GM19238 (cell line): Measurements from ENCODE around the gene ALPG.
"Not testable (repeated sequence)": the region's sequence is repeated elsewhere in the genome, so short reads cannot be mapped to it uniquely, and the experiment has no call there.

Experiments used
- DNase-seq: peaks from one replicate; pipeline ENCODE4 v3.0.0; 2011; ENCODE audit warnings: low spot score; ENCODE audit not compliant: insufficient read length

ALPG gene

DNA sequence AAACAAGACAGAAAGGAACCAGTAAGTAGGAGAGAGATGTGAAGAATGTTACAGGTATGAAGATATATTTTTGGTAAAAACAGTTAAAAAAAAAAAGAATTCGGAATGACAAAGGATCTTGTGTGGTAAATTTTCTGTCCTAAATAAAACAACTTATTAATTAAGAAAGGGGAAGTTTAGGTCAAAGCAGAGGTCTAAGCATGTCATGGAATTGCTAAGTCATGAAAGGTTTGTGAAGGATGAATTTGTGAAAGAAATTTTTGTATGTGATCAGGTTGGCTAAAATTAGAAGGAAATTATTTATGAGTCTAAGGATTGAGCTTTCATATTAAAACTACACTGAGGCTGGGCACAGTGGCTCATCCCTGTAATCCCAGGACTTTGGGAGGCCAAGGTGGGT lies 11.1 kb upstream of the ALPG start:
- DNase-seq = no peak

- DNase-seq = no peak
Observed at GRCh38 chr2:232396683-232397082, 10.0 kb upstream of the ALPG start.

DNA sequence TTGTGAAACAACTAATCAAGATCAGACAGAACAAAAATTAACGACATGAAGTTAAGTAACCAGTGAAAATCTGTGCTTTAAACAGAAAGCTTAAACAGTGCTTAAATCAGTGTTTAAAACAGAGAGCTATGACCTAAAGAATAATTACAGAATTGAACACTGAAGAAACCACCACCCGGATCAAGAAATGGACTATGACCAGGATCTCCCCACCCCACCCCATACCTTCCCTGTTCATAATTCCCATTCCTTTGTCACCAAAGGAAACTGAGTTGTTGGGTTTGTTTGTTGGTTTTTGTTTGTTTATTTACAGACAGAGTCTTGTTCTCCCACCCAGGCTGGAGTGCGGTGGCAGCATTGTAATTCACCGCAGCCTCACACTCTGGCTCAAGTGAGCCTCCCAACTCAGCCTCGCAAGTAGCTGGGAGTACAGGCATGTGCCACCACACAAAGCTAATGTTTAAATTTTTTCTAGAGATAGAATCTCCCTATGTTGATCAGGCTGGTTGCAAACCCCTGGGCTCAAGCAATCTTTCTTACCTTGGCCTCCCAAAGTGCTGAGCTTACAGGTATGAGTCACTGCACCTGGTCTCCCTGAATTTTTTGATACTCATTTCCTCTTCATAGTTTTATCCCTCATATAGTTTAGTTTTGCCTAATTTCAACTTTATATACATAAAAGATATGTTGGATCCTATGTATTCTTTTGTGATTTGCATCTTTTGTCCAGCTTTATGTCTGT lies 8.2 kb upstream of the ALPG start:
- DNase-seq = no peak

GRCh38 chr2:232400256-232401015 lies 6.2 kb upstream of the ALPG start:
- no peak for DNase-seq

DNA sequence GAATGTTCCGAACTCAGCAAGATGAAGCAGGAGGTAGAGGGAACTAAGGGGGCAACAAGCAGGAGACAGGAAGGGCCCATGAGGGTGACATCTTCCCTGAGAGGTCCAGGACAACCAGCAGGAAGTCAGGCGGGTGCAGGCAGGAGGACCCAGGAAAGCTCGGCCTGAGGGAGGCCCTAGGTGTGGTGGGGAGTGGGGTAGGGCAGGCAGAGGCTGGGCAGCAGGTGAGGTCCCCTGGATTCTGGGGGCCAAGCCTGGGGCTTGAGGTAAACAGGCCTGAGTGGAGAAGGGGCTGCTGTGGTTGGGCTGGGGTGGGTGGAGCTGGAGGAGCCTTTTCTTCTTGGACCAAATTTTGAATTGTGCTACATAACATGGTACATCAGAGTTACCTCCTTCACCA lies 4.1 kb upstream of the ALPG start:
- no peak for DNase-seq

GRCh38 chr2:232405943-232406510 lies 617 bp upstream of the ALPG start:
- DNase-seq = no peak

- DNase-seq = not testable (repeated sequence)
Observed at GRCh38 chr2:232407428-232408150, 945 bp downstream of the ALPG start.

DNA sequence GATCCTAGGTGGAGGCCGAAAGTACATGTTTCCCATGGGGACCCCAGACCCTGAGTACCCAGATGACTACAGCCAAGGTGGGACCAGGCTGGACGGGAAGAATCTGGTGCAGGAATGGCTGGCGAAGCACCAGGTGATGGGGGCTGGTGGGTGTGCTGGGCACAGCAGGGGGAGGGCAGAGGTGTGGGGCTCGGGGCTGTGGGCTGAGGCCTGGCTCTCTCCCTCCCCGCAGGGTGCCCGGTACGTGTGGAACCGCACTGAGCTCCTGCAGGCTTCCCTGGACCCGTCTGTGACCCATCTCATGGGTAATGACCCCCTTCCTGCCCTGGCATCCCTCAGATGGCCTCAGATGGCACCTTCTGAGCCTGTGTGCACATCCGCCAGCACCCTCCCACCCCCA lies 1.6 kb downstream of the ALPG start:
- DNase-seq = not testable (repeated sequence)

- DNase-seq = not testable (repeated sequence)
Observed at GRCh38 chr2:232409617-232410016, 3.0 kb downstream of the ALPG start.

- DNase-seq = no peak
Observed at GRCh38 chr2:232410238-232410900, 3.7 kb downstream of the ALPG start.

GRCh38 chr2:232411901-232412629 lies 5.4 kb downstream of the ALPG start:
- no peak for DNase-seq

- DNase-seq = no peak
Observed at GRCh38 chr2:232412986-232413385, 6.3 kb downstream of the ALPG start.

GRCh38 chr2:232415138-232415690 lies 8.6 kb downstream of the ALPG start:
- no peak for DNase-seq

- no peak for DNase-seq
Observed at GRCh38 chr2:232415736-232416520, 9.3 kb downstream of the ALPG start.

DNA sequence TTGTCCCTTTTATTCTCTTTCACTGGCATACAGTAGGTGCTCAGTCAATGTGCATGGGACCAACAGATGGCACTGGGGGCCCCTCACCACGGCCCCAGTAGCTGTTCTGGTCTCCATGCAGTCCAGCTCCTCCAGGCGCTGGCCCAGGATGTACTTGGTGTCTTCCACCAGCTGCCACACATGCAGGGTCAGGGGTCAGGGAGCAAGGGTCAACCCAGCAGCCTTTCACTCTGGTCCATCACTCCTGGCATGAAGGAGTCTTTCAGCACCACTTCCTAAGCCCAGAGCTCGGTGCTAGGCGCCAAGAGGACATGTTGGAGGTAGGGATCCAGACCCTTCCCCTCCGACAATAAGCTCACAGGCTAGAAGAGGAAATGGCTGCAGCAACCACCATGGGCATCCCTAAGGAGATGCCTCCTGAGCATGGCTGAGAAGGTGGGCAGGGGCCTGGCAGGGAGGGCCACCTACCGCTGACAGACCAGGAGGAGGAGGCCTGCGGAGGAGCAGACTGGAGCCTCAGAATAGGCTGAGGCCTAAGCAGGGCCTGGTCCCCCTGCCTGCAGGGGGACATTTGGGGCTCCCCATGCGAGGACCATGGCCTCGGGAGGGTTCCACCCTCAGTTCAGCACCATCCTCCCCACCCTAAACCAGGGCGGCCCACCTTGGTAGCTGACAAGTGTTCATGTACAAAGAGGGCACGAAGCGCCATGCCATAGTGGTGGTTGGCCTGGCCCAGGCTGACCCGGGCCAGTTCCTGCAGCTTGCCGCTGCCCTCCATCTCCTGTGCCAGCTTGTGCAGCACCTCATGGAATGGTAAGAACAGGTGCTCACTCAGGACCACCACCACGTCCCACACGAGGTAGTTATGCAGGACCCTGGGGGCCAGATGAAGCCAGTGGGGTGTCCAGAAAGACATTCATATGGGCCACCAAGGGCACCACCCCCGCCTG lies 10.2 kb downstream of the ALPG start:
- no peak for DNase-seq

DNA sequence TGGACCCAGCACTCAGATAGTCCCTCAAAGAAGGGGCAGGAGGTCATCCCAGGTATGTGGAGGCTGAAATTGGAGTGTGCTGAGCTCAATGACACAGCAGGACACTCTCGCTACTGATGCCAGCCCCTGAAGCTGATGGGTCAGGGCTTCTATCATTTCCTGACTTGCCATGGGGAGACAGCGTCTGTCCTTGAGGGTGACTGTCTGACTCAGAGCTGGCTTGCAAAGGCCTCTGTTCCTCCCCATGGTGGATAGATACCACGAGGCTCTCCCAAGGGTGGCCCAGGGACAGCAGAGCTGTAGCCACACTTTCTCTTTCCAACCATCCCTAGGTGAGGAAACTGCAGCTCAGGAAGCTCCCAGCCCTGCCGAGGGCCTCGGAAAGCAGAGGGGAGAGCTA lies 10.8 kb downstream of the ALPG start:
- no peak for DNase-seq

DNA sequence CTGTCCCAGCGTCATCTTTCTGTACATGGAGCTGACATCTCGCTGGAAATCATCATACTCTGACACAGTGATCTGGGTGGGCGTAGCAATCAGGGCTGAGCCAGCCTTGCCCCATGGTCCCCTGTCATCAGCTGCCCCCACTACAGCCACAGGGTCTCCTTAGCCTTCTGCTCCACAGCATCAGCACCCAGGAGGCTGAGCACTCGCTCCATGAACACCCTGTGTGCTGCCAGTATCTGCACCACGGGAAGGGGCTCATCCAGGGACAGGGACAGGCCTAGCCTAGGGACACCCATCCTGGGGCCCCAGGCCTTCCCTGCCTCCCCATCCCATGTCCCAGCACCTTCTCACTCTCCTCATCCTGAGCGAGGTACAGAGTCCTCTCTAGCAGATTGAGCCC lies 11.4 kb downstream of the ALPG start:
- DNase-seq = no peak

- DNase-seq = no peak
Observed at GRCh38 chr2:232418466-232419244, 12.0 kb downstream of the ALPG start.
